Large intestine (tissue), 3 donors: ENCODE data around the gene HSF2BP. TPM values are rescaled to one million over a fixed set of nuclear protein-coding genes. Genes with fewer than 3 reads are reported as not detected.
"Not testable (repeated sequence)": the region's sequence is repeated elsewhere in the genome, so short reads cannot be mapped to it uniquely, and the experiment has no call there.

Experiments used
- DNase-seq, 2 donors: peaks; one replicate each; pipeline versions ENCODE4 v3.0.0 to v3.0.0-alpha.2; 2013
- H3K27ac ChIP-seq: one replicate; pipeline ENCODE4 v1.5.1; 2013; ENCODE audit warnings: low read length
- H3K27me3 ChIP-seq: 2 replicates; pipeline ENCODE4 v1.6.1; 2013; ENCODE audit warnings: low read length; ENCODE audit not compliant: control insufficient read depth, insufficient read depth
- H3K36me3 ChIP-seq: 2 replicates; pipeline ENCODE4 v1.6.1; 2013; ENCODE audit warnings: low read length; ENCODE audit not compliant: control insufficient read depth, insufficient read depth
- H3K4me1 ChIP-seq: one replicate; pipeline ENCODE4 v1.6.1; 2013; ENCODE audit warnings: low read length; ENCODE audit not compliant: control insufficient read depth, insufficient read depth
- H3K4me3 ChIP-seq: one replicate; pipeline ENCODE4 v1.5.1; 2013; ENCODE audit warnings: low read length
- H3K9me3 ChIP-seq: one replicate; pipeline ENCODE4 v1.6.1; 2013; ENCODE audit warnings: mild to moderate bottlenecking, low read depth, low read length, moderate library complexity; ENCODE audit not compliant: control insufficient read depth
- WGBS: methylation state at CpG from one replicate; pipeline ENCODE4 v1.1.5; 2013; ENCODE audit warnings: low lambda C conversion rate; ENCODE audit not compliant: insufficient coverage; 5-methylcytosine and 5-hydroxymethylcytosine counted together
- polyA plus RNA-seq: library from polyadenylated mRNA; unstranded; fragments of 120-200 nt; gene quantifications from one replicate; pipeline ENCODE4 v1.2.1, GENCODE V29; 2013

The HSF2BP gene
- polyA plus RNA-seq, 1 donor: 0.66 TPM

- no peak overlapping the region for H3K4me3 ChIP-seq
- H3K27me3 ChIP-seq: no peaks in the 10 kb centered on the region
- DNase-seq: no peak
- no peaks in the 10 kb centered on the region for H3K9me3 ChIP-seq
- no peaks in the 10 kb centered on the region for H3K4me1 ChIP-seq
- peaks cover 88% of the 10 kb centered on the region for H3K36me3 ChIP-seq
- no peak overlapping the region for H3K27ac ChIP-seq
- no CpG with 5 or more reads among the region's 27 CpGs for WGBS
These were observed 28.5 kb upstream of the HSF2BP start for GRCh38 chr21:43687566-43688399.

DNA sequence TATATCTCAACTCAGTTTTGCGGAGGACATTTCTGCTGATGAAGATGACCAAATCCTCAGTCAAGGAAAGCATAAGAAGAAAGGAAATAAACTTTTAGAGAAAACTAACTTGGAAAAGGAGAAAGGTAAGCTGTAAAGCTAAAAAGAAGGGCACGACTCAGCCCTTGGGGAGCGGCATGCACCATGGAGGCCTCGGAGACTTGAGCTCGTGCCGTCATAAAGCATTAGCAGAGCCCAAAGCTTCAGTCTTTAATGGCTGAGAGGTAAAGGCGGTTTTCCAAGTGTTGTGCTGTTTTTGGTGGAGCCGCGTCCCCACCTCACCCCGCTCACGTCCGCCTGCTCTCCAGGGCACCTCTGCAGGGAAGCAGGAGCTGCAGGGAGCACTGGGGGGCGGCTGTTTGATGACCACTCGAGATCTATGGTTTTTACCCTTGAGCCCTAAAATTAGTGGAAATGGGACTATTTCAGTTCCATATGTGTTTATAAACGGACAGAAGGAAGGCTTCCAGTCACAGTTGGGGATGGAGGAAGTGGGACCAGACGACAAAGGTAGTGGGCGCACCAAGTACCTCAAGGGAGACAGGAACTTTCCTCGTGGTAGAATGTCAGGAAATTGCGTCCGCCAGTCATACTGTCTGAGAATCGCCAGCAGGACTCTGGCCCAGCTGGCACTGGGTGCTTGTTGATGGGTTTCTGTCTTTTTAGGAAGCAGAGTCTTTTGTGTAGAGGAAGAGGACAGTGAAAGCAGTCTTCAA is 27.7 kb upstream of the HSF2BP start:
- peaks cover 87% of the 10 kb centered on the region for H3K36me3 ChIP-seq
- no peak overlapping the region for H3K4me3 ChIP-seq
- H3K4me1 ChIP-seq: no peaks in the 10 kb centered on the region
- 86% methylated on average over 1 of the region's 21 CpGs for WGBS
- no peak overlapping the region for H3K27ac ChIP-seq
- H3K9me3 ChIP-seq: no peaks in the 10 kb centered on the region
- no peaks in the 10 kb centered on the region for H3K27me3 ChIP-seq
- no peak for DNase-seq

- Histone ChIP-seq H3K4me1 (no peaks in the 10 kb centered on the region), H3K36me3 (peaks cover 75% of the 10 kb centered on the region), H3K9me3 (no peaks in the 10 kb centered on the region), H3K27ac (no peak overlapping the region), H3K27me3 (no peaks in the 10 kb centered on the region), H3K4me3 (no peak overlapping the region)
- 100% methylated on average over 1 of the region's 3 CpGs for WGBS
- DNase-seq: no peak
These were observed 25.1 kb upstream of the HSF2BP start for GRCh38 chr21:43684424-43684823.

DNA sequence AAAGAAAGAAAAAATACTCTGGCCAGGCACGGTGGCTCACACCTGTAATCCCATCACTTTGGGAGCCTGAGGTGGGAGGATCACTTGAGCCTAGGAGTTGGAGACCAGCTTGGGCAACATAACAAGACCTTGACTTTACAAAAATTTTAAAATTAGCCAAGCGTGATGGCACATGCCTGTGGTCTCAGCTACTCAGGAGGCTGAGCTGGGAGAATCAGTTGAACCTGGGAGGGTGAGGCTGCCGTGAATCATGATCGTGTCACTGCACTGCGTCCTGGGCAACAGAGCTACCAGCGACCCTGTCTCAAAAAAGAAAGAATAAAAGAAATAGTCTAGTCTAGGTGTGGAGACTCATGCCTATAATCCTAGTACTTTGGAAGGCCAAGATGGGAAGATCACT is 22.4 kb upstream of the HSF2BP start:
- H3K4me1 ChIP-seq: no peaks in the 10 kb centered on the region
- no peaks in the 10 kb centered on the region for H3K9me3 ChIP-seq
- no peaks in the 10 kb centered on the region for H3K27me3 ChIP-seq
- no peak overlapping the region for H3K4me3 ChIP-seq
- no peak for DNase-seq
- 100% methylated on average over 3 of the region's 6 CpGs for WGBS
- no peak overlapping the region for H3K27ac ChIP-seq
- peaks cover 63% of the 10 kb centered on the region for H3K36me3 ChIP-seq

DNA sequence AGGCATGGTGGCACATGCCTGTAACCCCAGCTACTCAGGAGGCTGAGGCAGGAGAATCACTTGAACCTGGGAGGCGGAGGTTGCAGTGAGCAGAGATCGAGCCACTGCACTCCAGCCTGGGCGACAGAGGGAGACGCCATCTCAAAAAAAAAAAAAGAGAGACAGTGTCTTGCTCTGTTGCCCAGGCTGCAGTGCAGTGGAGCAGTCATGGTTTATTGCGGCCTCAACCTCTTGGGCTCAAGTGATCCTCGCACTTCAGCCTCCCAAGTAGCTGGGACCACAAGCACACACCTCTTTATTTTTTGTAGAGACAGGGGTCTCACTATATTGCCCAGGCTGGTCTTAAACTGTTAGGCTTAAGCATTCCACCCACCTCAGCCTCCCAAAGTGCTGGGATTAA is 21.1 kb upstream of the HSF2BP start:
- peaks cover 60% of the 10 kb centered on the region for H3K36me3 ChIP-seq
- not testable (repeated sequence) for H3K4me1 ChIP-seq
- WGBS: no CpG with 5 or more reads among the region's 6 CpGs

DNA sequence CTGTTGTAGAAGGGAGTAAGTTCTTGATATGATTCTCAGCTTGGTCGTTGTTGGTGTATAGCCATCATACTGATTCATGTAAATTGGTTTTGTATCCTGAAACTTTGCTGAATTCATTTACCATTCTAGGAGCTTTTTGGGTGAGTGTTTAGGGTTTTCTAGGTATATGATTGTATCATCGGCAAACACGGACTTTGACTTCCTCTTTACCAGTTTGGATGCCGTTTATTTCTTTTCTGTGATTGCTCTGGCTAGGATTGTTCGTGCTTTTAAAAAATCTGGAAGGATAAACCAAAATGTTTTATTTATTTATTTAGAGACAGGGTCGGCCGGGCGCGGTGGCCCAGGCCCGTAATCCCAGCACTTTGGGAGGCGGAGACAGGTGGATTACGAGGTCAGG is 20.7 kb upstream of the HSF2BP start:
- Histone ChIP-seq H3K4me3 (no peak overlapping the region), H3K36me3 (peaks cover 60% of the 10 kb centered on the region), H3K27ac (no peak overlapping the region), H3K27me3 (no peaks in the 10 kb centered on the region), H3K4me1 (no peaks in the 10 kb centered on the region), H3K9me3 (no peaks in the 10 kb centered on the region)
- WGBS: 80% methylated on average over 3 of the region's 12 CpGs
- DNase-seq: no peak

More for the DNA sequence above, 21.1 kb upstream of the HSF2BP start:
- DNase-seq, H3K4me3 ChIP-seq, H3K27me3 ChIP-seq, H3K27ac ChIP-seq, H3K9me3 ChIP-seq: not testable (repeated sequence)

GRCh38 chr21:43676391-43676790 is 17.1 kb upstream of the HSF2BP start:
- Histone ChIP-seq H3K27ac (no peak overlapping the region), H3K4me1 (no peaks in the 10 kb centered on the region), H3K9me3 (no peaks in the 10 kb centered on the region), H3K4me3 (no peak overlapping the region), H3K27me3 (no peaks in the 10 kb centered on the region), H3K36me3 (peaks cover 45% of the 10 kb centered on the region)
- WGBS: 100% methylated on average over 3 of the region's 15 CpGs
- DNase-seq: no peak

DNA sequence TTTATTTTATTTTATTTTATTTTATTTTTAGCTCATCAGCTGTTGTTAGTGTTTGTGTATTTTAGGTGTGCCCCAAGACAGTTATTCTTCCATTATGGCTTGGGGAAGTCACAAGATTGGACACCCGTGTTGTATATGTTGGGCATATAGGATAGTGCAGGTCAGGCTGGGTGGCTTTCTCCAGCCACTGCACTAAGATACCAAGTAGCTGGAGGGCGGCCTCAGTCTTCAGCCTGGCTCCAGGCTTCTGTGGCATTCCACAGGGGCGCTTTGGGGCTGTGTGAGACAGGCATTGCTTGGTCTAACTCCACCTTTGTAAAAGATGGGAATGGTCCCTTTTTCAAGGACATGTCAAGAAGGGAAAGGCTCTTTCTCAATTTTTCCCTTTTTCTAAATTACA is 16.6 kb upstream of the HSF2BP start:
- Histone ChIP-seq H3K27ac (no peak overlapping the region), H3K9me3 (no peaks in the 10 kb centered on the region), H3K4me1 (no peaks in the 10 kb centered on the region), H3K4me3 (no peak overlapping the region), H3K27me3 (no peaks in the 10 kb centered on the region), H3K36me3 (peaks cover 45% of the 10 kb centered on the region)
- no CpG with 5 or more reads among the region's 3 CpGs for WGBS
- DNase-seq: no peak

DNA sequence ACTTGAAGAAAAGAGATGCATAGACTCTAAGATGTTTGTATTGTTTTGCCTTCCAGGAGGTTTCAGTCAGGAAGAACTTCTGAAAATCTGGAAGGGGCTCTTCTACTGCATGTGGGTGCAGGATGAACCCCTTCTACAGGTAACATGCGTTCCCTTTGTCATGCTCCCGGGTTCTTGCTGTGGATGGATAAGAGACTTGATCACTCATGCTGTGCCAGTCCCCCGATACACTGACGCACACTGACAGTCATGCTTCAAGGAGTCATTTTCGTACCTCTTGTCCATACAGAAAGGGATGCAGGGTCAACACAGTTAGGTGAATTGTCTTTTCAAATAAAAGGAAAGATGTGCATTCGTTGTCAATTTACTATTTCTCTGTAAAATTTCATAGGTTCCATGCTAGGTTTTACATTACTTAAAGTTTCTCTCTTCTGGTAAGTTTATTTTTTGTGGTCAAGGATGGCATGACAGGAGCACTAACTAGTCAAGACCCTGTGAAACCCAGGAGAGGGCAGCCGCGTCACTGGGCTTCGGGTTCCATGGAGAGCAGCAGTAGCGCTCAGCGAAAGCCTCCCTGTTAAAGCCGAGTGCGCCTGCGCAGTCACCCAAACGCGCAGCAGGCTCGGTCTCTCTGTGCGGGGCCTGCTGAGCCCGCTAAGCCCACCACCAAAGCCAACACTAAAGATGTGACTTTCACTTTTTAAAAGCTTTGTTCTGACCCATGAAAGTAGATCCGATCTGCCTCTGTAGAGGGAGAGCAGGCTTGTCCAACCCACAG is 10.7 kb upstream of the HSF2BP start:
- no peak for DNase-seq
- H3K27me3 ChIP-seq: no peaks in the 10 kb centered on the region
- H3K36me3 ChIP-seq: peaks cover 29% of the 10 kb centered on the region
- 100% methylated on average over 1 of the region's 20 CpGs for WGBS
- H3K27ac ChIP-seq: no peak overlapping the region
- H3K9me3 ChIP-seq: no peaks in the 10 kb centered on the region
- no peaks in the 10 kb centered on the region for H3K4me1 ChIP-seq
- no peak overlapping the region for H3K4me3 ChIP-seq

- Histone ChIP-seq H3K4me3 (no peak overlapping the region), H3K4me1 (no peaks in the 10 kb centered on the region), H3K27ac (no peak overlapping the region), H3K9me3 (no peaks in the 10 kb centered on the region), H3K27me3 (no peaks in the 10 kb centered on the region), H3K36me3 (peaks cover 28% of the 10 kb centered on the region)
- DNase-seq: no peak
- WGBS: no CpG with 5 or more reads among the region's 7 CpGs
These were observed 8.1 kb upstream of the HSF2BP start for GRCh38 chr21:43667191-43667904.
